Amygdala (tissue), 56 donors: Measurements from ENCODE around the gene MCL1.
A peak's percentile ranks its signal among the peaks of the same experiment; 100 is the strongest.

Experiments used
- DNase-seq, 56 donors: peaks; one replicate each; lab custom pipeline; 2025; lab: John Stamatoyannopoulos, UW

The MCL1 gene

GRCh38 chr1:150558761-150559655 is 20.4 kb downstream of the MCL1 start:
- peak in 12 of 56 donors; percentile 6 to 59 (median 22) for DNase-seq

- no peak for DNase-seq
Measured at GRCh38 chr1:150558303-150558704, 21.1 kb downstream of the MCL1 start.

- no peak for DNase-seq
Measured at GRCh38 chr1:150557813-150558212, 21.6 kb downstream of the MCL1 start.

- no peak for DNase-seq
Measured at GRCh38 chr1:150557065-150557600, 22.3 kb downstream of the MCL1 start.

DNA sequence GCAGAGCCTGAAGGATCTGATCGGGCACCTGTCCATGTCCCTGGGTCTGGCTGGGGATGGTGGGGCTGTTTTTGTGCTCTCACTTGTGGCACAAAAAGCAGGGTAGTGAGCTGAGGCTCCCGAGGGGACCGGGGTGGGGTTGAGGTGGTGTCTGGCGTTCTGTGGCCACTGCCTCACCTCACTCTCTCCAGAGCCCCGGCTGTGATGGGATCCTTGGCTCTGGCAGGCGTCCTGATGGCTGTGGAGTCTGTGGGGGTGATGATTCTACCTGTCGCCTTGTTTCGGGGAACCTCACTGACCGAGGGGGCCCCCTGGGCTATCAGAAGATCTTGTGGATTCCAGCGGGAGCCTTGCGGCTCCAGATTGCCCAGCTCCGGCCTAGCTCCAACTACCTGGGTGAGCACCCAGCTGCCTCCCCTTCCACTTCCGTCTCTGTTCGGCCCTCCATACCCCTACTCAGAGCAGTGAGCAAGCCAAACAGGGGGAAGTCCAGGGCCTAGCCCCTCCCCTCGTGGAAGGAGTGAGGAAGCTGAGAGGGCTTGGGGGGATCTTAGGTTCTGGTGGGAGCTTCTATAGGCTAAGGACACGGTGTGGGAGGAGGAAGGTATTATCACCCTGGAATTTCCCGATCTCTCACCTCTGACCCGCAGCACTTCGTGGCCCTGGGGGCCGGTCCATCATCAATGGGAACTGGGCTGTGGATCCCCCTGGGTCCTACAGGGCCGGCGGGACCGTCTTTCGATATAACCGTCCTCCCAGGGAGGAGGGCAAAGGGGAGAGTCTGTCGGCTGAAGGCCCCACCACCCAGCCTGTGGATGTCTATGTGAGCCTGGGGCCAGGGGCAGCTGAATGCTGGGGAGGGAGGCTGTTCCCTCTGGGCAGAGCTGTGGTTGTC is 23.2 kb downstream of the MCL1 start:
- DNase-seq = no peak

GRCh38 chr1:150555198-150555970 is 24.0 kb downstream of the MCL1 start:
- no peak for DNase-seq

DNA sequence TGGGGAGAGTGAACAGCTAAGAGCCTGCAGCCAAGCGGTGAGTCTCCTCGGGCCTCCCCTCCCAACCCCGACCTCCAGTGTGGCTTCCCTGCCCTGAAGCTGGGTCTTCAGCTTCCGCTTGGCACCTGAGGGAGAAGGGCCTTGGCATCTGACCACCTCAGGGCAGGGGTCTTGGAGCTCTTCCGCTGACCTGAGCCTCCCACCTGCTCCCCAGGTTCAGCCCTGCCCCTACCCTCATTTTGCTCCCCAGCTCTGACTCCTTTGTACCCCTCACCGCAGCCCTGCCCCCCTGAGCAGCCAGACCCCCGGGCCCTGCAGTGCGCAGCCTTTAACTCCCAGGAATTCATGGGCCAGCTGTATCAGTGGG is 25.3 kb downstream of the MCL1 start:
- DNase-seq = no peak

DNA sequence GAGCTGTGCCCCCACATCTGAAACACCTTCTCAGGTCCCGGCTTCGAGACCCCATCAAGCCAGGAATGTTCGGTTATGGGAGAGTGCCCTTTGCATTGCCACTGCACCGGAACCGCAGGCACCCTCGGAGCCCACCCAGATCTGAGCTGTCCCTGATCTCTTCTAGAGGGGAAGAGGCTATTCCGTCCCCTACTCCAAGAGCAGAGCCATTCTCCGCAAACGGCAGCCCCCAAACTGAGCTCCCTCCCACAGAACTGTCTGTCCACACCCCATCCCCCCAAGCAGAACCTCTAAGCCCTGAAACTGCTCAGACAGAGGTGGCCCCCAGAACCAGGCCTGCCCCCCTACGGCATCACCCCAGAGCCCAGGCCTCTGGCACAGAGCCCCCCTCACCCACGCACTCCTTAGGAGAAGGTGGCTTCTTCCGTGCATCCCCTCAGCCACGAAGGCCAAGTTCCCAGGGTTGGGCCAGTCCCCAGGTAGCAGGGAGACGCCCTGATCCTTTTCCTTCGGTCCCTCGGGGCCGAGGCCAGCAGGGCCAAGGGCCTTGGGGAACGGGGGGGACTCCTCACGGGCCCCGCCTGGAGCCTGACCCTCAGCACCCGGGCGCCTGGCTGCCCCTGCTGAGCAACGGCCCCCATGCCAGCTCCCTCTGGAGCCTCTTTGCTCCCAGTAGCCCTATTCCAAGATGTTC is 25.9 kb downstream of the MCL1 start:
- DNase-seq = no peak

DNA sequence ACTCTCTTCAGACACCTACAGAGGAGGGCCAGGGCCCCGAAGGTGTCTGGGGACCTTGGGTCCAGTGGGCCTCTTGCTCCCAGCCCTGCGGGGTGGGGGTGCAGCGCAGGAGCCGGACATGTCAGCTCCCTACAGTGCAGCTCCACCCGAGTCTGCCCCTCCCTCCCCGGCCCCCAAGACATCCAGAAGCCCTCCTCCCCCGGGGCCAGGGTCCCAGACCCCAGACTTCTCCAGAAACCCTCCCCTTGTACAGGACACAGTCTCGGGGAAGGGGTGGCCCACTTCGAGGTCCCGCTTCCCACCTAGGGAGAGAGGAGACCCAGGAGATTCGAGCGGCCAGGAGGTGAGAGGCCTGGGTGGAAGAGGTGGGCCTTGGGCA is 26.5 kb downstream of the MCL1 start:
- DNase-seq = no peak

DNA sequence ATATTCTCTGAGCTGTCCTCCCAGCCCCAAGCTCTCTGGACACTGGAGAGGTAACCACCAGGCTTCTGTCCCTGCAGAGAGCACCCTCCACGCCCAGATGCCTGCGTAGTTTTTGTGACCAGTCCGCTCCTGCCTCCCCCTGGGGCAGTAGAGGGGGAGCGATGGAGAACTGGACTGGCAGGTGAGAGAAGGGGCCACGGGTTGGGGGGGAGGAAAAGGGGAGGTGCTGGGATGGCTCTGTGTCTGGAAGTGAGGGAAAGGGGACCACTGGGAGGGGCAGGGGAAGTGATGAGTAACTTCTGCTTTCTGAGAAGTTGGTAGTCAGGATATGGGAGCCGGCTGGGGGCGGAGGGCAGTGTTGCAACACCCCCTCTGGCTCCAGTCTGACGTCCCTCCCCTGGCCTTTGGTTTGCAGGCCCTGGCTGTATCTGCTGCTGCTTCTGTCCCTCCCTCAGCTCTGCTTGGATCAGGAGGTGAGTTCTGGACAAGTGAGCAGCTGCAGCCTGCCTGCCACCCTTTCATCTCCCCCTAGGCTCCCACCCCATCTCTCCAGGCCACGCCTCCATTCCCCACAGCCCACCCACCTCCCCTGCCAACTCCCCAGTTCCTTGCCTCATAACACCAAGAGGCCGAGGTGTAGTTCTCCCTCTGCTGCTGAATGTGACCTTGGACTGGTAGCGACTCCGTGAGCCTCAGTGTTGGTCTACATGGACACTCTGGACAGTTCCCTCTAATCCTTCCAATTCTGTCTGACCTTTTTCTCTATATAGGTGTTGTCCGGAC is 27.1 kb downstream of the MCL1 start:
- peak in 31 of 56 donors; percentile 6 to 60 (median 28) for DNase-seq

DNA sequence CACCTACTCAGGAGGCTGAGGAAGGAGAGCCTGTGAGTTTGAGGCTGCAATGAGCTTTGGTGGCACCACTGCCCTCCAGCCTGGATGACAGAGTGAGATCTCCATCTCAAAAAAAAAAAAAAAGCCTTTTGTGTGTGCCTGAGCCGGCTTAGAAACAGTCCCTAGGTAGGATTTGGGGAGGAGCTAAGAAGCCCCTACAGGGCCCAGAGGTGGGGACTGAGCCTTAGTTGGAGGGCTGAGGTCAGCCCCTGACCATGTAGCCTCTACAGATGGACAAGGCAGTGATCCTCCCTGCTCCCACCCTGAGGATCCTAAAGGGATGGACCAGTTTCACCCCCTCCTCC is 27.7 kb downstream of the MCL1 start:
- no peak for DNase-seq

DNA sequence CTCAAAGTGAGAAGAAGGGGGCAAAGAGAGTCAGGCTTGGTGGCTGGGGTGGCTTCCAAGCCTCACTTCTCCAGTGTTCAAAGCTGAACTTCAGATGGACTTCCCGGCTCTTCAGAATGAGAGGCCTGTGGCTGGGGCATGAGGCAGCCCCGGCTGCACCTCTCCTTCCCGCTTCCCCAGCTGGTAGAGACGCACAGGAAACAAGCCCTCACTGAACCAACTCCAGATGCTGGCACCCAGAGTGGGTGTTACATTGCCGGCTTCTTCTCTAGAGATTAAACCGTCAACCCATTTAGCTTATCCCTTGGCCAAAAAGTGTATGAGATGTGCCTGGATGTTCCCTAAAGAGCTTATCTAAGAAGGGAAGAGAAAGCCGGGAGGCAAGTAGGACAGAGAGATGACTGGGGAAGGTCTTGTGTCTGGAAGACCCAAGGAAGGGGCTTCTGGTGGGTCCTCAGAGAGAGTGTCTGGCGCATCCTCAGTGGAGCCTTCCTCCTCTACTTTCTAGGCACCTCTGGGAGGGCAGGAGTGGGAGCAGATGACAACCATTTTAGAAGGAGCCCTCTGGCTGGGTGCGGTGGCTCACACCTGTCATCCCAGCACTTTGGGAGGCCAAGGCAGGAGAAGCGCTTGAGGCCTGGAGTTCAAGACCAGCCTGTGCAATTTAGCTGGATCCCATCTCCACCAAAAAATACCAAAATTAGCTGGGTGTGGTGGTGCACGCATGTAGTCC is 28.2 kb downstream of the MCL1 start:
- peak in 3 of 56 donors; percentile 10 to 17 (median 14) for DNase-seq

GRCh38 chr1:150550222-150551050 is 29.0 kb downstream of the MCL1 start:
- DNase-seq = peak in 3 of 56 donors; percentile 16 to 24 (median 21)

- DNase-seq = peak in 1 of 56 donors; percentile 40
Measured at GRCh38 chr1:150549496-150550221, 29.8 kb downstream of the MCL1 start.

DNA sequence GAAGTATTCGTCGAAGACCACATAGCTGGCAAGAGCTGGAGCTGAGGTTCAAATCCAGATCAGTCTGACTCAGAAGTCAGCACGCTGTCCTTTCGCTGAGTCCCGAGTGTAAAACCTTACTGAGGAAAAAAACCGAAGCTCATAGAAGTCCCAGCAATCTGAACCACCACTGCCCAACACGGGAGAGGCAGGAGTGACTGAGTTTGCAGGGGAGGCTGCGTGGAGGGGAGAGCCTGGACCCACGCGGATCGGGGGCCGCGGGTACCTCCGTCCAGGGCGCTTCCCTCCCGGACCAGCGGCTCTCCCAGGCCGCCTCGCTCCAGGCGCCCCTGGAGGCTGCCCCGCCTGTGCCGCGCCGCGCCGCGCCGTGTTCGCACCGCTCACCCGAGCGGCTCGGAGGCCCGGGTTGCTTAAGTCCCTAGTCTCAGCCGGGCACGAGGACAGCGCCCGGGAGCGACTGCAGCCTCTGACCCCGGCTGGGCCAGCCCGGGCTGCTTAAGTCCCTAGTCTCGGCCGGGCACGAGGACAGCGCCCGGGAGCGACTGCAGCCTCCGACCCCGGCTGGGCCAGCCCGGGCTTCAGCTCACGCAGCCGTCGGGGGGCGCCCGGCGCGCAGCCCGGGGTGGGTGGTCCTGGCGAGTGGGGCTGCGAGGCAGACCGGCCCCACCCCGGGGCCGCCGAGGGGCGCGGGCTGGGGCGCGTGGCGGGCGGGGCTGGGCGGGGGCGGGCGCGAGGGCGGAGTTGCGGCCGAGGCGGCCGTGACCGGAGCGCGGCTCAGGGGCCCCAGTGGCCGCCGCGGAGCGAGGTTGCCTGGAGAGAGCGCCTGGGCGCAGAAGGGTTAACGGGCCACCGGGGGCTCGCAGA is 30.5 kb downstream of the MCL1 start, which contains the start of gene ADAMTSL4:
Gene ADAMTSL4, plus strand, starts transcription at position 777 of the 864 bp plus-strand sequence. CDS start 2,881 bp downstream, outside the sequence.
- peak in 12 of 56 donors; percentile 7 to 48 (median 21) for DNase-seq

GRCh38 chr1:150548324-150548631 is 31.1 kb downstream of the MCL1 start:
- DNase-seq = no peak
